ENCODE results near the gene SRGAP3. TPM values are rescaled to one million over a fixed set of nuclear protein-coding genes. Genes with fewer than 3 reads are reported as not detected.

The SRGAP3 gene
- total RNA-seq, 1 donor from 2014 or later: 16.0 TPM

- DNase-seq (ENCODE audit: low read depth): peak; percentile 67
Observed at GRCh38 chr3:9253327-9253726, 3.9 kb upstream of the SRGAP3 start.

- no peak for DNase-seq (ENCODE audit: low read depth)
Observed at GRCh38 chr3:9251055-9251786, 1.8 kb upstream of the SRGAP3 start.

GRCh38 chr3:9250236-9250635 lies 790 bp upstream of the SRGAP3 start:
- no peak for DNase-seq (ENCODE audit: low read depth)

DNA sequence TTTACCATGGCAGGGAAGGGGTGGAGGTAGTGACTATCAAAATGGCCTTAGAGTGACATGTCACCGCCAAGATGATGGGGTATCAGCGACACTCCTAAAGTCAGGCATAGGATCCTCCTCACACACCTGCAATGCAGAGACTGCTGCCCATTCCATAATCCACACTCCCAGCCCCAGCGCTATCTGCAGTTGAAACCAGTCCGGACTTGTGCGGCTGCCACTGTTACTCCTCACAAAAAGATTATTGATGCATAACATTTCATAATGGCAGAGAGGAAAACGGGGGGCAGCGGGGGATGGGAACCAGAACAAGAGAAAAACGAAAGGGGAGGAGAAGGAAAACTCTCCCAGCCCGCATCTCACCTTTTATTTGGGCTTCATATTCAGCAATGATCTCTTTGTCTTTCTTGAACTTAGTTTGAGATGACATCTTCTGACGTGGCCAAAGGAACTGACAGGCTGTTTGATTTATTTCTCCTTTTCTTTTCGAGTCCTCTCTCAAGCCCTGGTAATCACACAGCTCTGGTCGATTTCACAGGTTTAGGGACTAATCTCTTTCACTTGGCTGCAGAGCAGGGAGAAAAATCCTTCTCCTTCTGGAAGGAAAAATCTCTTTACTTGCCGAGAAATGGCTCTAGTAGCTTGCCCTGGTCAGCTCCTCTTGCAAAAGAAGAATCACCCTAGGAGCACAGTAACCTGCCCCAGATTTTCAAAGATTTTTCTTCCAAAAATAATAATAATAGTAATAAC lies 749 bp downstream of the SRGAP3 start:
- DNase-seq (ENCODE audit: low read depth): no peak

GRCh38 chr3:9247941-9248521 lies 1.4 kb downstream of the SRGAP3 start:
- DNase-seq (ENCODE audit: low read depth): no peak

DNA sequence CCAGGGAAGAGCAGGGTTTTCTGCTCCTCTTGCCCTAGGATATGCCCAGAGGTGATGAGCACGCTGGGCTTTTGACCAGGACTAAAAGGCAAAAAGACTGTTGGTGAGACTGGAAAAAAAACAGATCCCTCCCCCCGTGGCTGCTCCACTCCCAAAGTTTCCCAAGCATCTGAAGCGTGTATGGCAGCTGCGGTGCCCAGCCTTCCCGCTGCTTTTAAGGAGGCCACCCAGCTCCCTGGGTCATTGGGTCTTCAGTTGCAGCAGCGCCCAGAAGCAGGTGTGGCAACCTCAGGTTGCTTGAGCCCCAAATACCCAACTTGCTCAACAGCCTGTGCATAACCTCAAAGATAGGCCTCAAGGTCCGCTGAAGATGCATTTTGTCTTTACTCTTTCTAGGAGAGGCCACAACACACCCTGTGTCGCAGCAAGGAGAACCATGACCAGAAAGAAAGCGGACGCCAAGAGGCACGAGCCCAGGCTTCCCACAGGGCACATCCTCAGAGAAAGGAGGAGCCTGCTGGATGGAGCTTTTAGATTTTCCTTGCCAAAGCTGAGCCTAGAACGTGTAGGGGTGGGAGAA lies 2.0 kb downstream of the SRGAP3 start:
- DNase-seq (ENCODE audit: low read depth): no peak

- DNase-seq (ENCODE audit: low read depth): no peak
Observed at GRCh38 chr3:9246189-9246588, 3.3 kb downstream of the SRGAP3 start.

DNA sequence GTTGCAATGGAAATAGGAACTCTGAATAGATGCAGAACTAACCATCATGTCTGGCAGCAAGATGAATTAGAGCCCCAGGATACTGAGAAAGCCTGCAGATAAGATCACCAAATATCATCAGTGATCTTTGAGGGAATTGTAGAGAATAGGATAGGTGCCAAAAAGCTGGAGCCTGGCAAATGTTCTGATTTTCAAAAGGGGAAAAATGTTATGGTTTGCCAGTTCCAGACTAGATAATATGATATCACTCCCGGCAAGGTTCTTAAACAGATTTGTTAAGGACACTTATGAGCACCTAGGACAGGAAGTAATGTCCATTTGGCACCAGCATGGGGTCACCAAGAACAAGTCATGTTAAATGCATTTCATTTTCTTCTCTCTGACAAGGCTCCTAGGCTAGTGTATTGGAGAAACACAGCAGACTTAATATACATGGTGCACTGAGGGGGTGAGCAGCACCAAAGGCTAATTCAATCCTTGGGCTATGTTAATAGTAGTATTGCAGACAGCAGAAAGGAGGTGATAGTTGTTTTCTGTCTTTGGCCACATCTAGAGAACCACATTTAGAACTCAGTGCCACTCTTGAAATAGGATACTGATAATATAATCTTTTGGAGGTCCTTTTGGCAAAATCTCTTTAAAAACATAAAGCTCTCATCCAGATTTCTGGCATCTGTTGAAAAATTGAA lies 4.8 kb downstream of the SRGAP3 start:
- DNase-seq (ENCODE audit: low read depth): no peak

DNA sequence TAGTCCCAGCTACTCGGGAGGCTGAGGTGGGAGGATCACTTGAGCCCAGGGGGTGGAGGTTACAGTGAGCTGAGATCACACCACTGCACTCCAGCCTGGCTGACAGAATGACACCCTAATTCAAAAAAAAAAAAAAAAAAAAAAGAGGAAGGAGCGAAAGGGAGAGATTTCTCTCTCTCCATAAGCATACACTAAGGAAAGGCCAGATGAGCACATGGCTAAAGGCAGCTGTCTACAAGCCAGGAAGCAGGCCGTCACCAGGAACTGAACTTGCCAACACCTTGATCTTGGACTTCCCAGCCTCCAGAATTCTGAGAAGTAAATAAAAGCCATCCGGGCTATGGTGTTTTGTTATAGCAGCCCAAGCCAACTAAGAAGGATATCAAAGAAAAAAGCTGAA lies 7.5 kb downstream of the SRGAP3 start:
- DNase-seq (ENCODE audit: low read depth): no peak

- no peak for DNase-seq (ENCODE audit: low read depth)
Observed at GRCh38 chr3:9239680-9240079, 9.8 kb downstream of the SRGAP3 start.

GRCh38 chr3:9238721-9239295 lies 10.6 kb downstream of the SRGAP3 start:
- DNase-seq (ENCODE audit: low read depth): no peak

GRCh38 chr3:9238276-9238675 lies 11.2 kb downstream of the SRGAP3 start:
- no peak for DNase-seq (ENCODE audit: low read depth)

- no peak for DNase-seq (ENCODE audit: low read depth)
Observed at GRCh38 chr3:9233814-9234600, 15.4 kb downstream of the SRGAP3 start.

- DNase-seq (ENCODE audit: low read depth): no peak
Observed at GRCh38 chr3:9233101-9233500, 16.3 kb downstream of the SRGAP3 start.

DNA sequence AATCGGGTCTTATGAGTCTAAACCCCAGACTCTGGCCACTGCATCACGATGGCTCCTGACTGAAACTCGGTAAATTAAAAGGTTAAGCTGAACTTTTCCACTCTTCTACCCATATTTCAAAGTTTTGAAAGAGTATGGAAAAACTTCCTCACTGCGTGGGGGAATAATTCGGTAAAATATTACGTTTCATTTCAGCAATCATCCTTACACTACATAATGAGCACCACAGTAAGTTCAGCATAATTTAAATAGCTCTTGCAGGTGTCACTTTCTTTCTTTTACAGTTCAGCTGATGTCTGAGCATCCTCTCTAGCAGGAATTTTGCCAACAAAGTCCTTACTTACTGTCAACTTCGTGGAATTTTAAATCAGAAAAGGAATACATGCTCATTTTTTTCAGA lies 17.5 kb downstream of the SRGAP3 start:
- DNase-seq (ENCODE audit: low read depth): no peak

GRCh38 chr3:9231471-9231870 lies 18.0 kb downstream of the SRGAP3 start:
- DNase-seq (ENCODE audit: low read depth): no peak

DNA sequence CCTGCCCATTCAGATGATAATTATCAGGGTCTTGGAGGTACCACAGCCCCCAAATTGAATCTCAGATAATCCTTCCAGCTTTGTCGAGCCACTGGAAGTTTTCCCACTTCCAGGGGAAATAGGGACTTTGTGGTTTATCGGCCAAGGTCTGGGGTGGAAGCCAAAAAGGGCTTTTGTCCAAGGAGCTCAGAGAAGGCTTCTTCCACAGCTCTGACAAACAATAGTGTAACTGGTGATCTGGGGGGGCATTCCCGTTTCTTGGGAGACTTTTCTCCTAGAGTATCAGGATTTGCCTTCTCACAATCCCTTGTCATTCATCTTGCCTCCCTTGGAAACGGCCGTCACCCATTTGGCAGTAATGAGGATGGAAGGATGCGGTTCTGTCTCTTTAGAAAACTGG lies 18.4 kb downstream of the SRGAP3 start:
- DNase-seq (ENCODE audit: low read depth): no peak

DNA sequence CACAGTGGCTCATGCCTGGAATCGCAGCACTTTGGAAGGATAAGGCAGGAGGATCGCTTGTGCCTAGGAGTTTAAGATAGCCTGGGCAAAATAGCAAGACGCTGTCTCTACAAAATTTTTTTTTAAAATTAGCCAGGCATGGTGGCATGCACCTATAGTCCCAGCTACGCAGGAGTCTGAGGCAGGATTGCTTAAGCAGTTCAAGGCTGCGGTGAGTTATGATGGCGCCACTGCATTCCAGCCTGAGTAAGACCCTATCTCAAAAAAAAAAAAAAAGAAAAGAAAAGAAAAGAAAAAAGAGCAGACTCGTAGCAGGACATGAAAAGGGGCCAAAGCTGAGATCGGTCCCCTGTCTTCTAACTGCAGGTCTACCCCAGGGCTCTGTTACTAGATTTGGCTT lies 18.9 kb downstream of the SRGAP3 start:
- DNase-seq (ENCODE audit: low read depth): no peak

DNA sequence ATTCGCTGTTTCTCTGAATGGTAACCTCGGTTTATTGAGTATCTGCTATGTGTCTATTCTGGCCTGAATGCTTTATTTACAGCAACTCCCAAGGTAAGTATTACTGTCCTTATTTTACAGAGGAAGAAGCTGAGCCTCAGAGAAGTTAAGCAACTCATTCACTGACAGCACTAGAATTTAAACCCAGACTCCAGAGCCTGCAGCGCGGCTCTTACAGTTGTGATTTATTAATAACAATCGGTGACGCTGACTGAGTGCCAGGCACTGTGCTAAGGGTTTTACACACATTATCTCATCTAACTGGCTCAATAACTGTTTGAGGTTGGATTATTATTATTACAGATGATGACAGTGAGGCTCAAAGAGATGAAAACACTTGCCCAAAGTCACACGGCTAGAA lies 19.6 kb downstream of the SRGAP3 start:
- no peak for DNase-seq (ENCODE audit: low read depth)

GRCh38 chr3:9229325-9229724 lies 20.1 kb downstream of the SRGAP3 start:
- DNase-seq (ENCODE audit: low read depth): no peak

DNA sequence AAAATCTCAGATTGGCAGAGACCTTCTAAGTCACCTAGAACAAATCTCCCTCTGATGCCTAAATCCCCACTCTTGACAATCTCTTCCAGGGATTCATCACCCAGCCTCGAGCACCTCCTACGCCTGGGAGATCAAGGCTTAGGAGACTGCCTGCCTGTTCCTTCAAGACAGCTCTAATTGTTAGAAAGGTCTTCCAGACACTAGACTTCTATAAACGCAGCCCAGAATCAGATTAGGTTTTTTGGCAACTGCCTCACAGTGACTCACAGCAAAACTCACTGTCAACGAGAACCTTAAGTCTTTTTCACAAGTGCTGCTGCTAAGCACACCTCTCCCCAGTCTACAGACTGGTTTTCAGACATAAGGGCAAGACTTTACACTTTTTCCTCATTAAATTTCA lies 23.1 kb downstream of the SRGAP3 start:
- no peak for DNase-seq (ENCODE audit: low read depth)
